ENCODE results near the gene CLDN19. TPM values are rescaled to one million over a fixed set of nuclear protein-coding genes. Genes with fewer than 3 reads are reported as not detected.

Gene CLDN19
- total and polyA plus RNA-seq, 2 of the 8 experiments (the other 6 are each of a cell fraction or from before 2014, with no cell fraction given) = 9.7 to 17.2 TPM

DNA sequence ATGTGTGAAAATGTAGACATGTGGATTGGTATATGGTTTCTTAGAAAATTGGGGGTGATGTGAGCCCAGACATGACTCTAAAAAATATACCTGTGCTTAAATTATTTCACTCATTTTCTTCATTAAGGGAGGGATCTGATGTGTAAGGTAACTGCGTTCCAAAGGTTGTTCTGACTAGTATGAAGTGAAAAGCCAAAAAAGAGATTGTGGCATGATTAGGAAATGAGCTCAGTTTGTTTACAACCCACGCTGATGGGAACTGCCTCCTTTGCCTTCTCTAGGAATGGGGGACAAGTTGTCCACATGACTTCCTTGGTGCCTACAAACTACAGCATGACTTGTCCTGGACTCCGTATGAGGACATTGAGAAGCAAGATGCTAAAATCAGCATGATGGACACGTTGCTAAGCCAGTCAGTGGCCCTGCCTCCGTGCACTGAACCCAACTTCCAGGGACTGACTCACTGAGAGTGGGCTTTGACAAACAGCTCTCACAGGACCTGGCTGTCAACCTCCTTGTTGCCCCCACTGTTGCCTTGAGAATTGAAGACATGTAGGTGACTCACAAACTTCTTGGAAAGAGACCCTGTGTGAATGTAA lies 35.0 kb upstream of the CLDN19 start:
- Histone ChIP-seq H3K4me3 (ENCODE audit: extremely low read depth in 1 of 4, insufficient read depth in 2 of 4, low read depth in 3 of 4, low read length in 4 of 4) (no peak overlapping the region), H2AFZ (ENCODE audit: low read length) (no peak overlapping the region), H3K18ac (ENCODE audit: extremely low read depth, low read length) (no peak overlapping the region), H3K14ac (ENCODE audit: insufficient read length) (no peak overlapping the region), H4K91ac (replicated peaks; ENCODE audit: insufficient read length, low read length) (no peak overlapping the region), H3K27ac (ENCODE audit: low read depth, low read length) (no peak overlapping the region), H2BK15ac (ENCODE audit: low read length) (no peak overlapping the region), H2BK120ac (replicated peaks; ENCODE audit: low read depth, low read length) (no peak overlapping the region), H2BK20ac (ENCODE audit: low read length) (no peak overlapping the region), H3K27me3 (replicated peaks in 1 of 4; ENCODE audit: control insufficient read depth in 3 of 4, extremely low read depth in 1 of 4, insufficient read depth in 3 of 4, low read length in 3 of 4) (no peaks in the 10 kb centered on the region), H3K79me2 (ENCODE audit: control insufficient read depth in 1 of 2, insufficient read depth in 2 of 2, low read length in 2 of 2) (no peaks in the 10 kb centered on the region), H3K4me2 (ENCODE audit: insufficient read depth in 1 of 2, low read depth in 2 of 2, low read length in 2 of 2) (no peak overlapping the region), H3K9ac (replicated peaks in 1 of 4; ENCODE audit: extremely low read depth in 1 of 4, low read depth in 3 of 4, low read length in 3 of 4) (no peak overlapping the region), H3K79me1 (ENCODE audit: low read depth, low read length) (no peaks in the 10 kb centered on the region), H3K9me3 (ENCODE audit: insufficient read depth in 2 of 2, low read depth in 1 of 2, low read length in 1 of 2) (no peaks in the 10 kb centered on the region), H3K36me3 (ENCODE audit: control insufficient read depth in 2 of 4, insufficient read depth in 4 of 4, low read length in 3 of 4) (peaks cover 5 to 29% (median 19%) of the 10 kb centered on the region in 4 experiments; a peak in 7 of 8 replicates), H4K8ac (ENCODE audit: extremely low read depth, insufficient read depth, low read length) (no peak overlapping the region), H4K20me1 (replicated peaks in 1 of 2; ENCODE audit: control insufficient read depth in 1 of 2, insufficient read depth in 2 of 2, low read length in 2 of 2) (no peaks in the 10 kb centered on the region), H3K56ac (replicated peaks; ENCODE audit: insufficient read length, low read depth, low read length) (no peak overlapping the region), H2BK5ac (ENCODE audit: low read depth, low read length) (no peak overlapping the region), H4K5ac (ENCODE audit: insufficient read length, low read depth, low read length) (no peak overlapping the region), H3K23ac (ENCODE audit: insufficient read length) (no peak overlapping the region), H3K4ac (replicated peaks; ENCODE audit: insufficient read length, low read depth, low read length) (no peak overlapping the region), H3K23me2 (ENCODE audit: low read depth, low read length) (no peaks in the 10 kb centered on the region), H2AK5ac (ENCODE audit: low read depth, low read length) (no peak overlapping the region), H3K4me1 (replicated peaks in 1 of 4; ENCODE audit: control insufficient read depth in 3 of 4, insufficient read depth in 4 of 4, low read length in 3 of 4) (no peaks in the 10 kb centered on the region), H2BK12ac (ENCODE audit: low read depth, low read length) (no peak overlapping the region)
- POLR2A ChIA-PET (ENCODE audit: partially characterized antibody) = interaction anchor here (1.3 kb wide), 1 partner anchor 9 kb away, joined by 4 read pairs; no protein-coding TSS in a partner anchor
- WGBS, 2 experiments (ENCODE audit: extremely low coverage in 1 of 2, insufficient coverage in 1 of 2, insufficient read length in 1 of 2, insufficient replicate concordance in 2 of 2, low coverage in 1 of 2, low lambda C conversion rate in 2 of 2, missing lambda C conversion rate in 1 of 2) = 82% methylated on average over 5 of the region's 5 CpGs; no CpG with 5 or more reads in 1 of the 2 experiments
- TF ChIP-seq RXRA (IDR thresholded peaks at IDR 0.05; ENCODE audit: insufficient read depth, low read depth, low read length) = no peak
- DNase-seq (ENCODE audit: low read depth in 1 of 2, low spot score in 2 of 2) (no peak), FAIRE-seq (no peak)
- CTCF ChIA-PET (ENCODE audit: partially characterized antibody) = interaction anchor here (1.2 to 6.4 kb wide), 2 partner anchors 124 to 297 kb away, joined by 3 to 83 read pairs; no protein-coding TSS in a partner anchor

All from H1 (cell line).